SKM-1 treated with dmso at 0.1 percent for 144 hours (cell line): ENCODE data around the gene GOLGA8B.
"Not testable (repeated sequence)": the region's sequence is repeated elsewhere in the genome, so short reads cannot be mapped to it uniquely, and the experiment has no call there.

Experiments used
- DNase-seq: peaks from one replicate; lab custom pipeline; 2025; ENCODE audit not compliant: unreplicated experiment; lab: John Stamatoyannopoulos, UW

The GOLGA8B gene

GRCh38 chr15:34564711-34565110 is 18.7 kb downstream of the GOLGA8B start:
- not testable (repeated sequence) for DNase-seq

- DNase-seq: not testable (repeated sequence)
Observed at GRCh38 chr15:34560814-34561213, 22.6 kb downstream of the GOLGA8B start.

GRCh38 chr15:34559764-34560163 is 23.7 kb downstream of the GOLGA8B start:
- DNase-seq: not testable (repeated sequence)

- DNase-seq: not testable (repeated sequence)
Observed at GRCh38 chr15:34555162-34555561, 28.3 kb downstream of the GOLGA8B start.

GRCh38 chr15:34554716-34555115 is 28.7 kb downstream of the GOLGA8B start:
- not testable (repeated sequence) for DNase-seq

- DNase-seq: not testable (repeated sequence)
Observed at GRCh38 chr15:34554126-34554525, 29.3 kb downstream of the GOLGA8B start.

GRCh38 chr15:34550129-34550528 is 33.3 kb downstream of the GOLGA8B start:
- not testable (repeated sequence) for DNase-seq

- DNase-seq: not testable (repeated sequence)
Observed at GRCh38 chr15:34549381-34549809, 34.1 kb downstream of the GOLGA8B start.

GRCh38 chr15:34543860-34544649 is 39.4 kb downstream of the GOLGA8B start:
- not testable (repeated sequence) for DNase-seq

GRCh38 chr15:34535857-34536256 is 47.6 kb downstream of the GOLGA8B start:
- not testable (repeated sequence) for DNase-seq
